ENCODE data around the gene INTS12. TPM values are rescaled to one million over a fixed set of nuclear protein-coding genes. Genes with fewer than 3 reads are reported as not detected.

INTS12 gene
- polyA plus RNA-seq, 1 donor (not counting 4 experiments of a cell fraction or from before 2014, with no cell fraction given) = 39.8 TPM

DNA sequence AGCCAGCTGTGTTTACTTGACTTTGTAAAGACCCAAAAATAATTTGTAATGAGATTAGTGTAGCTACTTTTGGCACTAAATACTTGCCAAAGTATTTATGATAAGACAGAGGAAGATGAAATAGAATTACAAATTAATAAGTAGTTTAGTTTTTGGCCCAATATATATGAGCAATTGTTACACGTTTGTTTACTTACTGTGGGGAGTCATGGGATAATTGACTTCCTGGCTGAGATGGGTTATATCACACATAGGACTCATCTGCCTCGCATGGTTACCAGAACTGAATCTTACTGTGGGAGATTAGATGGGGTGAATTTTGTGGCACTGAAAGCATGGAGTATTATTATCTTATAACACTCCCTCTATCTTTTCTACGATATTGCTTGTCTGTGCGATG is 66.6 kb downstream of the INTS12 start:
- FAIRE-seq (no peak), DNase-seq (ENCODE audit: low read depth, low spot score) (no peak)
- H3K36me3 ChIP-seq (ENCODE audit: control insufficient read depth in 2 of 2, extremely low read depth in 1 of 2, insufficient read depth in 2 of 2, low read length in 2 of 2) = no peaks in the 10 kb centered on the region

GRCh38 chr4:105637408-105638176 is 70.9 kb downstream of the INTS12 start:
- peak; percentile 29 for FAIRE-seq
- no peaks in the 10 kb centered on the region for H3K9me1 ChIP-seq (ENCODE audit: control insufficient read depth, extremely low read depth, insufficient read depth, low read length)
- H3K4me3 ChIP-seq (ENCODE audit: control insufficient read depth in 2 of 3, extremely low read depth in 1 of 3, insufficient read depth in 2 of 3, low read depth in 1 of 3, low read length in 3 of 3) = no peak overlapping the region
- DNase-seq (ENCODE audit: low read depth, low spot score) = no peak
- H2AFZ ChIP-seq (ENCODE audit: control insufficient read depth, low read length) = peak overlapping the region; percentile 71
- H3K27ac ChIP-seq (ENCODE audit: control insufficient read depth, insufficient read depth, low read length) = no peak overlapping the region
- no peaks in the 10 kb centered on the region for H3K36me3 ChIP-seq (ENCODE audit: control insufficient read depth in 2 of 2, extremely low read depth in 1 of 2, insufficient read depth in 2 of 2, low read length in 2 of 2)
- no peak overlapping the region for H3K9ac ChIP-seq (ENCODE audit: control insufficient read depth, extremely low read depth, insufficient read depth, low read length)
- TF ChIP-seq EZH2 (IDR thresholded peaks at IDR 0.05; ENCODE audit: low read length) = no peak
- TF ChIP-seq, protein P1, sequence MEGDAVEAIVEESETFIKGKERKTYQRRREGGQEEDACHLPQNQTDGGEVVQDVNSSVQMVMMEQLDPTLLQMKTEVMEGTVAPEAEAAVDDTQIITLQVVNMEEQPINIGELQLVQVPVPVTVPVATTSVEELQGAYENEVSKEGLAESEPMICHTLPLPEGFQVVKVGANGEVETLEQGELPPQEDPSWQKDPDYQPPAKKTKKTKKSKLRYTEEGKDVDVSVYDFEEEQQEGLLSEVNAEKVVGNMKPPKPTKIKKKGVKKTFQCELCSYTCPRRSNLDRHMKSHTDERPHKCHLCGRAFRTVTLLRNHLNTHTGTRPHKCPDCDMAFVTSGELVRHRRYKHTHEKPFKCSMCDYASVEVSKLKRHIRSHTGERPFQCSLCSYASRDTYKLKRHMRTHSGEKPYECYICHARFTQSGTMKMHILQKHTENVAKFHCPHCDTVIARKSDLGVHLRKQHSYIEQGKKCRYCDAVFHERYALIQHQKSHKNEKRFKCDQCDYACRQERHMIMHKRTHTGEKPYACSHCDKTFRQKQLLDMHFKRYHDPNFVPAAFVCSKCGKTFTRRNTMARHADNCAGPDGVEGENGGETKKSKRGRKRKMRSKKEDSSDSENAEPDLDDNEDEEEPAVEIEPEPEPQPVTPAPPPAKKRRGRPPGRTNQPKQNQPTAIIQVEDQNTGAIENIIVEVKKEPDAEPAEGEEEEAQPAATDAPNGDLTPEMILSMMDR (optimal IDR thresholded peaks at IDR 0.05 in 1 of 3, IDR thresholded peaks at IDR 0.05 in 1 of 3, conservative IDR thresholded peaks at IDR 0.05 in 1 of 3; ENCODE audit: extremely low read depth in 1 of 3, insufficient read depth in 2 of 3, low read length in 3 of 3) = no peak
- no peaks in the 10 kb centered on the region for H4K20me1 ChIP-seq (ENCODE audit: control insufficient read depth, extremely low read depth, insufficient read depth, low read length)
- peak overlapping the region; percentile 39 for H3K4me2 ChIP-seq (ENCODE audit: control insufficient read depth, extremely low read depth, insufficient read depth, low read depth, low read length)
- H3K79me2 ChIP-seq (ENCODE audit: control insufficient read depth, insufficient read depth, low read length) = no peaks in the 10 kb centered on the region
- peaks cover 24% of the 10 kb centered on the region for H3K4me1 ChIP-seq (ENCODE audit: control insufficient read depth, extremely low read depth, insufficient read depth, low read length)
- dilution Hi-C loops (cut with MboI; ENCODE audit: extremely low pct_ligation_motif_present, low sequenced_read_pairs) = no loop called here
- H3K27me3 ChIP-seq (ENCODE audit: control insufficient read depth, extremely low read depth, insufficient read depth, low read length) = no peaks in the 10 kb centered on the region
- no peaks in the 10 kb centered on the region for H3K9me3 ChIP-seq (ENCODE audit: control insufficient read depth, low read depth, low read length)

More for the DNA sequence above, 66.6 kb downstream of the INTS12 start:
- Histone ChIP-seq H3K4me2 (ENCODE audit: control insufficient read depth, extremely low read depth, insufficient read depth, low read depth, low read length) (no peak overlapping the region), H3K9ac (ENCODE audit: control insufficient read depth, extremely low read depth, insufficient read depth, low read length) (no peak overlapping the region), H2AFZ (ENCODE audit: control insufficient read depth, low read length) (no peak overlapping the region), H3K27me3 (ENCODE audit: control insufficient read depth, extremely low read depth, insufficient read depth, low read length) (no peaks in the 10 kb centered on the region), H3K4me1 (ENCODE audit: control insufficient read depth, extremely low read depth, insufficient read depth, low read length) (peaks cover 18% of the 10 kb centered on the region), H4K20me1 (ENCODE audit: control insufficient read depth, extremely low read depth, insufficient read depth, low read length) (no peaks in the 10 kb centered on the region), H3K9me1 (ENCODE audit: control insufficient read depth, extremely low read depth, insufficient read depth, low read length) (no peaks in the 10 kb centered on the region), H3K79me2 (ENCODE audit: control insufficient read depth, insufficient read depth, low read length) (no peaks in the 10 kb centered on the region), H3K4me3 (ENCODE audit: control insufficient read depth in 2 of 3, extremely low read depth in 1 of 3, insufficient read depth in 2 of 3, low read depth in 1 of 3, low read length in 3 of 3) (no peak overlapping the region), H3K9me3 (ENCODE audit: control insufficient read depth, low read depth, low read length) (no peaks in the 10 kb centered on the region), H3K27ac (ENCODE audit: control insufficient read depth, insufficient read depth, low read length) (no peak overlapping the region)
- no peak for TF ChIP-seq EZH2 (IDR thresholded peaks at IDR 0.05; ENCODE audit: low read length)
- TF ChIP-seq, protein P1 (optimal IDR thresholded peaks at IDR 0.05 in 1 of 3, IDR thresholded peaks at IDR 0.05 in 1 of 3, conservative IDR thresholded peaks at IDR 0.05 in 1 of 3; ENCODE audit: extremely low read depth in 1 of 3, insufficient read depth in 2 of 3, low read length in 3 of 3) = no peak
- dilution Hi-C loops (cut with MboI; ENCODE audit: extremely low pct_ligation_motif_present, low sequenced_read_pairs) = no loop called here

All from keratinocyte (primary cell).